Spleen (tissue), 11 donors: ENCODE measurements around the gene ADGRA1. TPM values are rescaled to one million over a fixed set of nuclear protein-coding genes. Genes with fewer than 3 reads are reported as not detected.

Experiments
- DNase-seq: peaks from one replicate; pipeline ENCODE4 v3.0.0-alpha.2; 2020
- H3K27ac ChIP-seq, 8 donors: fragments of 200-600 bp; sonication (generic) in 7 of 8; 1 replicate in 4 of 8; 2 replicates in 4 of 8; pipeline versions ENCODE4 v1.5.0 to v1.8.0; 2016 to 2021; ENCODE audit warnings: inconsistent platforms in 4 of 8, mild to moderate bottlenecking in 4 of 8, moderate library complexity in 1 of 8
- H3K27me3 ChIP-seq, 7 donors: fragments of 200-600 bp; sonication (generic) in 6 of 7; replicated peaks in 1 of 7; 1 replicate in 4 of 7; 2 replicates in 3 of 7; pipeline versions ENCODE4 v1.5.0 to v1.8.0; 2016 to 2021; ENCODE audit warnings: inconsistent platforms in 3 of 7, mild to moderate bottlenecking in 1 of 7
- H3K36me3 ChIP-seq, 6 donors: fragments of 200-600 bp; sonication (generic) in 5 of 6; 1 replicate in 4 of 6; 2 replicates in 2 of 6; pipeline versions ENCODE4 v1.5.0 to v1.8.0; 2016 to 2021; ENCODE audit warnings: inconsistent platforms in 2 of 6
- H3K4me1 ChIP-seq, 6 donors: fragments of 200-600 bp; sonication (generic) in 5 of 6; 1 replicate in 3 of 6; 2 replicates in 3 of 6; pipeline versions ENCODE4 v1.5.0 to v1.8.0; 2016 to 2021; ENCODE audit warnings: inconsistent platforms in 3 of 6
- H3K4me3 ChIP-seq, 8 donors: fragments of 200-600 bp; sonication (generic) in 7 of 8; 1 replicate in 4 of 8; 2 replicates in 4 of 8; pipeline versions ENCODE4 v1.5.0 to v1.8.0; 2016 to 2021; ENCODE audit warnings: inconsistent platforms in 4 of 8, mild to moderate bottlenecking in 4 of 8, moderate library complexity in 2 of 8
- H3K9me3 ChIP-seq, 8 donors: fragments of 200-600 bp; sonication (generic) in 7 of 8; 1 replicate in 4 of 8; 2 replicates in 4 of 8; pipeline versions ENCODE4 v1.5.0 to v1.8.0; 2016 to 2021; ENCODE audit warnings: inconsistent platforms in 4 of 8
- CTCF ChIP-seq, 11 experiments: fragments of 200-600 bp in 7 of 11; fragments of 450-650 bp in 4 of 11; sonication (generic) in 4 of 11; IDR thresholded peaks in 8 of 11; conservative IDR thresholded peaks in 3 of 11; 1 replicate in 7 of 11; 2 replicates in 4 of 11; pipeline versions ENCODE4 v1.4.0 to v1.8.0; 2016 to 2021; ENCODE audit warnings: antibody characterized with exemption in 11 of 11, inconsistent platforms in 4 of 11, mild to moderate bottlenecking in 1 of 11
- POLR2A ChIP-seq, 3 donors: fragments of 450-650 bp; IDR thresholded peaks; one replicate each; pipeline ENCODE4 v1.5.1; 2017; ENCODE audit warnings: antibody characterized with exemption in 3 of 3, mild to moderate bottlenecking in 1 of 3
- POLR2AphosphoS5 ChIP-seq, 3 donors: sonication (generic); formaldehyde crosslinking; IDR thresholded peaks; one replicate each; pipeline ENCODE4 v1.5.1; 2017; ENCODE audit warnings: antibody characterized with exemption in 3 of 3
- WGBS, 5 donors: extraction: QIAGEN DNeasy Blood & Tissue Kit in 3 of 5; methylation state at CpG; one replicate each; pipeline versions ENCODE4 v1.1.5 to v1.1.7; 2013 to 2018; 5-methylcytosine and 5-hydroxymethylcytosine counted together
- intact Hi-C: fragments of 100-400 bp; cut with DNase I; formaldehyde crosslinking; loops from one replicate; pipeline ENCODE4 v1.15.0; 2023; ENCODE audit warnings: low total_unique reads
- polyA plus RNA-seq, 3 donors: library from polyadenylated mRNA; stranded (reverse); fragments of 200-250 nt; gene quantifications; one replicate each; pipeline ENCODE4 v1.2.1, GENCODE V29; 2013
- total RNA-seq, 7 donors: library from RNA; depleted of rRNA in 3 of 7; stranded (reverse); fragments of >200 nt in 3 of 7; fragmentation: NEBNext Ultra II Directional in 4 of 7; extraction: Animal tissue kit (Norgen Biotek cat#: 25700) in 4 of 7; gene quantifications; one replicate each; pipeline versions ENCODE4 v1.1.0 to v1.2.1, GENCODE V29; 2016 to 2021
- donor health status: healthy with polysubstance abuse.
- donor health status: DM: no; HTN: no; CAD: no; lungs with moderate emphysema.
- donor health status: DM: no; HTN: no; CAD: no.
- donor health status: Bipolar disorder and iron deficiency.
- donor health status: healthy.
- donor health status: DM: no; HTN: no; CAD: no.
- donor health status: DM: yes; HTN: yes; CAD: no.

Gene ADGRA1
- total and polyA plus RNA-seq, 10 donors = 0.02 to 0.34 (median 0.19) TPM; not detected in 6

DNA sequence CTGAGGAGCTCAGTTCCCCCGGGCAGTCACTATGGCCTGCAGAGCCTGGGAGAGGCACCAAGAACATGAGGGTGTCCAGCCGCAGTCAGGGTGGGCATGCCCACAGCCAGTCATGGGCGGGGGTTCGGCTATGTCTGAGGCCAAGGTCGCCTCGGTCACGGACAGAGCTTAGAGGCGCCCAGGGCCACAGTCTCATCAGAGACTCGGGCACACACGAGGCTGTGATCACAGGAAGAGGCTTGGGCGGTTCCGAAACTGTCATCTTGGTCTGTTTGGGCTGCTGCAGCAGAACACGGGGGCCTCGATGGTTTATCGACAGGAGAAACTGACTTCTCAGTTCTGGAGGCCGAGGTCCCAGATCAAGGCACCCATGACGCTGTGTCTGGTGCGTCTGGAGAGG, 9.7 kb downstream of the ADGRA1 start:
- Histone ChIP-seq H3K27me3 (peaks cover 0 to 79% (median 34%) of the 10 kb centered on the region in 7 donors), H3K9me3 (no peaks in the 10 kb centered on the region), H3K27ac (no peak overlapping the region), H3K4me3 (no peak overlapping the region), H3K36me3 (no peaks in the 10 kb centered on the region), H3K4me1 (peaks cover 0 to 12% (median 7%) of the 10 kb centered on the region in 6 donors)
- intact Hi-C loops = no loop called here
- WGBS, 5 donors = 78 to 91% (median 83%) methylated on average over 12 to 18 of the region's 18 CpGs
- TF ChIP-seq POLR2A (IDR thresholded peaks at IDR 0.05) (no peak), CTCF (IDR thresholded peaks at IDR 0.05 in 8 of 11, conservative IDR thresholded peaks at IDR 0.05 in 3 of 11) (no peak), POLR2AphosphoS5 (IDR thresholded peaks at IDR 0.05) (no peak)
- DNase-seq = no peak

DNA sequence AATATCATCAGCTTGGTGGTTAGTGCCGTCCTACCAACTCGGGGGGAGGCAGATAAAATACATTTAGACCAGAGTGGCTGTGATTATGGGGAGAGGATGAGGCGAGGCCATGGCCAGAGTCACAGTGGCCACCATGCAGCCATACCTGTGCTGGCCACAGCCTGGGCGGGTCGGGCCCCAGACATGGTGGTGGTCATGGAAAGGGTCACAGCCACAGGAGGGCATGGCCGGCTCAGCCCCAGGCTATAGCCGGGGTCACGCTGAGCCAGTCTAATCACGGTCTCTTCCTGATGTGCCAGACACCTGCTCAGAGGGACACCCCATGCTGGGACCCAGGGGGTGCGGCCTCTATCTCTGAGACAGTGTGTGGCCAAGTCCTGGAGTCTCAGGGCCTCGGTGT, 10.2 kb downstream of the ADGRA1 start:
- intact Hi-C loops = no loop called here
- no peak overlapping the region for H3K27ac ChIP-seq
- 84 to 91% (median 87%) methylated on average over 10 to 11 of the region's 11 CpGs for WGBS, 5 donors
- H3K4me1 ChIP-seq = peaks cover 0 to 12% (median 7%) of the 10 kb centered on the region in 6 donors
- H3K4me3 ChIP-seq = no peak overlapping the region
- no peaks in the 10 kb centered on the region for H3K36me3 ChIP-seq
- no peaks in the 10 kb centered on the region for H3K9me3 ChIP-seq
- DNase-seq = no peak
- peaks cover 0 to 84% (median 34%) of the 10 kb centered on the region in 7 donors for H3K27me3 ChIP-seq
- TF ChIP-seq CTCF (IDR thresholded peaks at IDR 0.05 in 8 of 11, conservative IDR thresholded peaks at IDR 0.05 in 3 of 11) (no peak), POLR2A (IDR thresholded peaks at IDR 0.05) (no peak), POLR2AphosphoS5 (IDR thresholded peaks at IDR 0.05) (no peak)

GRCh38 chr10:133098426-133099124, 10.9 kb downstream of the ADGRA1 start:
- no peak for TF ChIP-seq POLR2AphosphoS5 (IDR thresholded peaks at IDR 0.05)
- no peaks in the 10 kb centered on the region for H3K9me3 ChIP-seq
- H3K27me3 ChIP-seq = peaks cover 0 to 91% (median 34%) of the 10 kb centered on the region in 7 donors
- intact Hi-C loops = no loop called here
- WGBS, 5 donors = 81 to 89% (median 85%) methylated on average over 28 to 44 of the region's 44 CpGs
- H3K27ac ChIP-seq = no peak overlapping the region
- peaks cover 0 to 12% (median 7%) of the 10 kb centered on the region in 6 donors for H3K4me1 ChIP-seq
- no peak for DNase-seq
- no peak overlapping the region for H3K4me3 ChIP-seq
- H3K36me3 ChIP-seq = no peaks in the 10 kb centered on the region

GRCh38 chr10:133099571-133099970, 11.8 kb downstream of the ADGRA1 start:
- Histone ChIP-seq H3K4me1 (peaks cover 0 to 12% (median 7%) of the 10 kb centered on the region in 6 donors), H3K36me3 (no peaks in the 10 kb centered on the region), H3K27me3 (peaks cover 0 to 100% (median 34%) of the 10 kb centered on the region in 7 donors), H3K4me3 (no peak overlapping the region), H3K9me3 (no peaks in the 10 kb centered on the region), H3K27ac (no peak overlapping the region)
- DNase-seq = no peak
- intact Hi-C loops = no loop called here
- WGBS, 5 donors = 70 to 82% (median 76%) methylated on average over 5 of the region's 5 CpGs
- TF ChIP-seq POLR2A (IDR thresholded peaks at IDR 0.05) = no peak
- TF ChIP-seq POLR2AphosphoS5 (IDR thresholded peaks at IDR 0.05) = no peak
- TF ChIP-seq CTCF (IDR thresholded peaks at IDR 0.05 in 8 of 11, conservative IDR thresholded peaks at IDR 0.05 in 3 of 11) = no peak
